H1 (cell line): ENCODE results near the gene SNAI1. TPM values are rescaled to one million over a fixed set of nuclear protein-coding genes. Genes with fewer than 3 reads are reported as not detected.

Experiments used
- CTCF ChIA-PET: fragments of 300-600 bp; sonication (Branson Sonifier 250); formaldehyde crosslinking; loops from one replicate; lab custom pipeline; 2021; ENCODE audit not compliant: partially characterized antibody; lab: Charles Lee
- POLR2A ChIA-PET: fragments of 300-600 bp; sonication (Branson Sonifier 250); formaldehyde crosslinking; loops from one replicate; lab custom pipeline; 2021; ENCODE audit warnings: inconsistent platforms; ENCODE audit not compliant: partially characterized antibody; lab: Charles Lee
- DNase-seq, 2 experiments: peaks; one replicate each; pipeline versions ENCODE4 v3.0.0 to v3.0.0-alpha.2; 2010 to 2022; ENCODE audit warnings: low spot score in 2 of 2, low read depth in 1 of 2, mixed read lengths in 1 of 2
- FAIRE-seq: peaks from 2 replicates; lab custom pipeline; 2011; peaks lifted over from hg19 to GRCh38; lab: Jason Lieb, UNC
- H2AFZ ChIP-seq: 2 replicates; pipeline ENCODE4 v1.8.1; 2012; ENCODE audit warnings: low read length, inconsistent platforms
- H2AK5ac ChIP-seq: 2 replicates; pipeline ENCODE4 v1.6.1; 2013; ENCODE audit warnings: low read depth, low read length
- H2BK120ac ChIP-seq: replicated peaks from 2 replicates; pipeline ENCODE3; 2013; ENCODE audit warnings: low read depth, low read length, inconsistent platforms
- H2BK12ac ChIP-seq: 2 replicates; pipeline ENCODE4 v1.6.1; 2013; ENCODE audit warnings: low read depth, low read length
- H2BK15ac ChIP-seq: 2 replicates; pipeline ENCODE4 v1.6.1; 2013; ENCODE audit warnings: low read length
- H2BK20ac ChIP-seq: 2 replicates; pipeline ENCODE4 v1.6.1; 2013; ENCODE audit warnings: low read length
- H2BK5ac ChIP-seq: 2 replicates; pipeline ENCODE4 v1.6.1; 2013; ENCODE audit warnings: low read depth, low read length
- H3K14ac ChIP-seq: 2 replicates; pipeline ENCODE4 v1.6.1; 2013; ENCODE audit warnings: inconsistent platforms; ENCODE audit not compliant: insufficient read length
- H3K18ac ChIP-seq: 2 replicates; pipeline ENCODE4 v1.6.1; 2013; ENCODE audit warnings: low read length; ENCODE audit errors: extremely low read depth
- H3K23ac ChIP-seq: 2 replicates; pipeline ENCODE4 v1.6.1; 2013; ENCODE audit warnings: inconsistent platforms; ENCODE audit not compliant: insufficient read length
- H3K23me2 ChIP-seq: 2 replicates; pipeline ENCODE4 v1.6.1; 2013; ENCODE audit warnings: low read depth, low read length
- H3K27ac ChIP-seq: 2 replicates; pipeline ENCODE4 v1.6.1; 2011; ENCODE audit warnings: low read depth, low read length, inconsistent platforms
- H3K27me3 ChIP-seq, 4 experiments: replicated peaks in 1 of 4; 1 replicate in 1 of 4; 2 replicates in 3 of 4; pipeline versions ENCODE4 v1.6.1 to v1.8.1; 2011 to 2013; ENCODE audit warnings: low read length in 3 of 4, mild to moderate bottlenecking in 3 of 4, inconsistent platforms in 2 of 4, mixed read lengths in 2 of 4, moderate library complexity in 1 of 4; ENCODE audit not compliant: control insufficient read depth in 3 of 4, insufficient read depth in 3 of 4; ENCODE audit errors: extremely low read depth in 1 of 4
- H3K36me3 ChIP-seq, 4 experiments: 2 replicates each; pipeline versions ENCODE4 v1.6.1 to v1.8.1; 2011 to 2013; ENCODE audit warnings: mild to moderate bottlenecking in 4 of 4, low read length in 3 of 4, moderate library complexity in 2 of 4, control low read depth in 1 of 4, inconsistent platforms in 1 of 4; ENCODE audit not compliant: insufficient read depth in 4 of 4, control insufficient read depth in 2 of 4
- H3K4ac ChIP-seq: replicated peaks from 2 replicates; pipeline ENCODE3; 2013; ENCODE audit warnings: low read length, low read depth, mixed read lengths, inconsistent platforms; ENCODE audit not compliant: insufficient read length
- H3K4me1 ChIP-seq, 4 experiments: replicated peaks in 1 of 4; 1 replicate in 1 of 4; 2 replicates in 3 of 4; pipeline versions ENCODE4 v1.6.1 to v1.8.1; 2011 to 2013; ENCODE audit warnings: low read length in 3 of 4, inconsistent platforms in 2 of 4, mixed read lengths in 1 of 4; ENCODE audit not compliant: insufficient read depth in 4 of 4, control insufficient read depth in 3 of 4
- H3K4me2 ChIP-seq, 2 experiments: 2 replicates each; pipeline versions ENCODE4 v1.6.1 to v1.8.1; 2011 to 2013; ENCODE audit warnings: low read depth in 2 of 2, low read length in 2 of 2, control low read depth in 1 of 2, inconsistent platforms in 1 of 2, mild to moderate bottlenecking in 1 of 2; ENCODE audit not compliant: insufficient read depth in 1 of 2
- H3K4me3 ChIP-seq, 4 experiments: fragments of 200-600, 300-600 bp in 1 of 4; sonication (generic), shearing (Covaris generic), sonication (Bioruptor Twin) in 1 of 4; 2 replicates each; pipeline versions ENCODE4 v1.5.1 to v1.8.1; 2011 to 2016; ENCODE audit warnings: low read length in 4 of 4, low read depth in 3 of 4, control low read depth in 2 of 4, inconsistent platforms in 2 of 4, mild to moderate bottlenecking in 2 of 4, mixed read lengths in 1 of 4, moderate library complexity in 1 of 4; ENCODE audit not compliant: insufficient read depth in 2 of 4; ENCODE audit errors: extremely low read depth in 1 of 4
- H3K56ac ChIP-seq: replicated peaks from 2 replicates; pipeline ENCODE3; 2013; ENCODE audit warnings: low read depth, mild to moderate bottlenecking, mixed read lengths, low read length, inconsistent platforms; ENCODE audit not compliant: insufficient read length
- H3K79me1 ChIP-seq: 2 replicates; pipeline ENCODE4 v1.6.1; 2013; ENCODE audit warnings: low read depth, low read length, control low read depth
- H3K79me2 ChIP-seq, 2 experiments: 2 replicates each; pipeline versions ENCODE4 v1.6.1 to v1.8.1; 2012 to 2013; ENCODE audit warnings: low read length in 2 of 2, mild to moderate bottlenecking in 2 of 2, inconsistent platforms in 1 of 2; ENCODE audit not compliant: insufficient read depth in 2 of 2, control insufficient read depth in 1 of 2
- H3K9ac ChIP-seq, 4 experiments: replicated peaks in 1 of 4; 1 replicate in 1 of 4; 2 replicates in 3 of 4; pipeline versions ENCODE4 v1.6.1 to v1.8.1; 2011 to 2013; ENCODE audit warnings: low read depth in 3 of 4, low read length in 3 of 4, control low read depth in 2 of 4, mild to moderate bottlenecking in 2 of 4, moderate library complexity in 2 of 4, inconsistent platforms in 1 of 4; ENCODE audit errors: extremely low read depth in 1 of 4
- H3K9me3 ChIP-seq, 2 experiments: 2 replicates each; pipeline versions ENCODE4 v1.6.1 to v1.8.1; 2012 to 2013; ENCODE audit warnings: mild to moderate bottlenecking in 2 of 2, moderate library complexity in 2 of 2, control low read depth in 1 of 2, inconsistent platforms in 1 of 2, low read depth in 1 of 2, low read length in 1 of 2, mixed read lengths in 1 of 2; ENCODE audit not compliant: insufficient read depth in 2 of 2
- H4K20me1 ChIP-seq, 2 experiments: replicated peaks in 1 of 2; 2 replicates each; pipeline versions ENCODE3 to v1.8.1; 2011 to 2013; ENCODE audit warnings: inconsistent platforms in 2 of 2, low read length in 2 of 2, mild to moderate bottlenecking in 1 of 2; ENCODE audit not compliant: insufficient read depth in 2 of 2, control insufficient read depth in 1 of 2
- H4K5ac ChIP-seq: 2 replicates; pipeline ENCODE4 v1.6.1; 2013; ENCODE audit warnings: low read length, low read depth, mixed read lengths, inconsistent platforms; ENCODE audit not compliant: insufficient read length
- H4K8ac ChIP-seq: 2 replicates; pipeline ENCODE4 v1.8.0; 2013; ENCODE audit warnings: mild to moderate bottlenecking, moderate library complexity, low read length, inconsistent platforms; ENCODE audit not compliant: insufficient read depth; ENCODE audit errors: extremely low read depth
- H4K91ac ChIP-seq: replicated peaks from 2 replicates; pipeline ENCODE3; 2013; ENCODE audit warnings: low read length, mixed read lengths, inconsistent platforms; ENCODE audit not compliant: insufficient read length
- BRCA1 ChIP-seq: IDR thresholded peaks from 2 replicates; pipeline ENCODE4 v1.6.1; 2012; ENCODE audit warnings: low read depth, low read length, improper control_type of control experiment
- JUN ChIP-seq: IDR thresholded peaks from 2 replicates; pipeline ENCODE4 v1.6.1; 2011; ENCODE audit warnings: low read depth, mild to moderate bottlenecking, improper control_type of control experiment, low read length
- SUZ12 ChIP-seq: fragments of 200-600 bp; sonication (generic); IDR thresholded peaks from 2 replicates; pipeline ENCODE4 v1.6.1; 2012; ENCODE audit warnings: mild to moderate bottlenecking, inconsistent platforms, low read length, moderate library complexity, mixed read lengths
- TEAD4 ChIP-seq: IDR thresholded peaks from 2 replicates; pipeline ENCODE4 v1.6.1; 2012; ENCODE audit warnings: low read depth, low read length, inconsistent platforms, mixed read lengths
- WGBS, 2 experiments: shearing (Covaris generic) in 1 of 2; methylation state at CpG; one replicate each; pipeline versions ENCODE4 v1.1.6 to v1.1.7; 2013 to 2015; ENCODE audit warnings: low lambda C conversion rate in 2 of 2, mixed read lengths in 2 of 2, inconsistent platforms in 1 of 2, low coverage in 1 of 2, missing lambda C conversion rate in 1 of 2; ENCODE audit not compliant: insufficient replicate concordance in 2 of 2, insufficient coverage in 1 of 2, insufficient read length in 1 of 2; ENCODE audit errors: extremely low coverage in 1 of 2, missing lambda C conversion rate in 1 of 2; 5-methylcytosine and 5-hydroxymethylcytosine counted together
- polyA plus RNA-seq, 7 experiments: library from polyadenylated mRNA; depleted of rRNA in 3 of 7; stranded (reverse) in 5 of 7; unstranded in 2 of 7; fragments of >200 nt in 5 of 7; fragments of 200-250 nt in 2 of 7; gene quantifications; 1 replicate in 5 of 7; 2 replicates in 1 of 7; 4 replicates in 1 of 7; pipeline versions ENCODE4 v1.2.1 to v1.2.3, GENCODE V29; 2011 to 2013; ENCODE audit warnings: missing spikeins in 2 of 7, mixed read lengths in 2 of 7
- total RNA-seq: library from RNA; stranded (reverse); fragmentation: NEBNext Ultra II Directional; extraction: Animal tissue kit (Norgen Biotek cat#: 25700); gene quantifications from 2 replicates; pipeline ENCODE4 v1.2.1, GENCODE V29; 2021

The SNAI1 gene
- total and polyA plus RNA-seq, 2 of the 8 experiments (the other 6 are each of a cell fraction or from before 2014, with no cell fraction given) = 6.5 to 8.0 TPM

DNA sequence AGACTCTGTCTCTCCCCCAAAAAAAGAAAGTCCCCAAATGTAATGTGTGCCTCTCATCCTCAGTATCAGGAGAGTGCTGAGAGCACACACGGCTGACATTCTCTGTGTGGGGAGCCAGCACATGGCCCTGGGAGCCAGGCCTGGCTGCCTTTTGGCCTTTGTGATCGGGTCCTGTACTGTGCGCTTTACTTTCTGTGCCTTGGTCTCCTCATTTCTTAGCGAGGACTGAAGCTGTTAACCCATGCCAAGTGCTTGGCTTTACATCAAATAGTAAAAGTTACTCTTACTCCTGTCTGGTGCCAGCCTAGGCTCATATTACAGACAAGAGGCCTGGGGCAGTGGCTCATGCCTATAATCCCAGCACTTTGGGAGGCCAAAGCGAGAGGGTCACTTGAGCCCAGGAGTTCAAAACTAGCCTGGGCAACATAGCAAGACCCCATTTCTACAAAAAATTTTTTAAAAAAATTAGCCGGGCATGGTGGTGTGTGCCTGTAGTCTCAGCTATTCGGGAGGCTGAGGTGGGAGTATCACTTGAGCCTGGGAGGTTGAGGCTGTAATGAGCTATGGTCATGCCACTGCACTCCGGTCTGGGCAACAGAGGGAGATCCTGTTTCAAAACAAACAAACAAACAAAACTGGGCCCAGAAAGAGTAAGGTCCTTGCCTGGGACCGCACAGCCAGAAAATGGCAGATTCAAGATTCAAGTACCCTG, 50.3 kb downstream of the SNAI1 start:
- no peaks in the 10 kb centered on the region for H3K9me3 ChIP-seq
- no peak overlapping the region for H3K4ac ChIP-seq
- 90% methylated on average over 9 of the region's 9 CpGs; no CpG with 5 or more reads in 1 of the 2 experiments for WGBS, 2 experiments
- DNase-seq = no peak
- H2BK15ac ChIP-seq = no peak overlapping the region
- no peak overlapping the region for H3K4me3 ChIP-seq
- no peak overlapping the region for H4K91ac ChIP-seq
- H4K8ac ChIP-seq = no peak overlapping the region
- H4K20me1 ChIP-seq = no peaks in the 10 kb centered on the region
- no peak overlapping the region for H4K5ac ChIP-seq
- no peaks in the 10 kb centered on the region for H3K27me3 ChIP-seq
- POLR2A ChIA-PET = interaction anchor here (0.7 to 1.4 kb wide), 5 partner anchors 10 to 423 kb away, joined by 3 to 4 read pairs (median 3); no protein-coding TSS in a partner anchor
- H3K79me2 ChIP-seq = no peaks in the 10 kb centered on the region
- H2BK5ac ChIP-seq = no peak overlapping the region
- no peak overlapping the region for H2BK20ac ChIP-seq
- H3K27ac ChIP-seq = no peak overlapping the region
- no peaks in the 10 kb centered on the region for H3K36me3 ChIP-seq
- H2AK5ac ChIP-seq = no peak overlapping the region
- 0 out of 2 replicates have a peak, but pooled peaks cover 1% of the 10 kb centered on the region for H3K23me2 ChIP-seq
- H3K79me1 ChIP-seq = no peaks in the 10 kb centered on the region
- no peak overlapping the region for H3K4me2 ChIP-seq
- no peak overlapping the region for H3K18ac ChIP-seq
- H3K23ac ChIP-seq = no peak overlapping the region
- H2BK120ac ChIP-seq = no peak overlapping the region
- no peak overlapping the region for H3K14ac ChIP-seq
- CTCF ChIA-PET = interaction anchor here (0.6 to 1.8 kb wide), 2 partner anchors 52 to 663 kb away, joined by 5 to 11 read pairs; no protein-coding TSS in a partner anchor
- no peak overlapping the region for H2AFZ ChIP-seq
- FAIRE-seq = no peak
- no peak overlapping the region; a peak in 1 of 7 replicates for H3K9ac ChIP-seq
- H3K4me1 ChIP-seq = peaks cover 0 to 3% (median 1%) of the 10 kb centered on the region in 4 experiments; a peak in 3 of 7 replicates
- no peak overlapping the region for H3K56ac ChIP-seq
- no peak overlapping the region for H2BK12ac ChIP-seq
- no peak for TF ChIP-seq SUZ12
- TF ChIP-seq JUN = no peak
- TF ChIP-seq TEAD4 = no peak
- no peak for TF ChIP-seq BRCA1
